ENCODE results near the gene LAMA2.

Gene LAMA2

GRCh38 chr6:129489215-129489765 is 606.4 kb downstream of the LAMA2 start:
- no peak for TF ChIP-seq CTCF (IDR thresholded peaks at IDR 0.05; ENCODE audit: extremely low read depth, missing control alignments)
- no peak for DNase-seq (ENCODE audit: low spot score)

- DNase-seq (ENCODE audit: low spot score), result peak; percentile 58
- TF ChIP-seq CTCF (IDR thresholded peaks at IDR 0.05; ENCODE audit: extremely low read depth, missing control alignments), result no peak
These were observed 607.8 kb downstream of the LAMA2 start for GRCh38 chr6:129490521-129491255.

GRCh38 chr6:129491436-129491835 is 608.5 kb downstream of the LAMA2 start:
- no peak for DNase-seq (ENCODE audit: low spot score)
- TF ChIP-seq CTCF (IDR thresholded peaks at IDR 0.05; ENCODE audit: extremely low read depth, missing control alignments), result no peak

GRCh38 chr6:129492260-129492659 is 609.3 kb downstream of the LAMA2 start:
- no peak for TF ChIP-seq CTCF (IDR thresholded peaks at IDR 0.05; ENCODE audit: extremely low read depth, missing control alignments)
- no peak for DNase-seq (ENCODE audit: low spot score)

- no peak for TF ChIP-seq CTCF (IDR thresholded peaks at IDR 0.05; ENCODE audit: extremely low read depth, missing control alignments)
- no peak for DNase-seq (ENCODE audit: low spot score)
These were observed 610.5 kb downstream of the LAMA2 start for GRCh38 chr6:129493354-129493902.

GRCh38 chr6:129494099-129494498 is 611.2 kb downstream of the LAMA2 start:
- no peak for DNase-seq (ENCODE audit: low spot score)
- TF ChIP-seq CTCF (IDR thresholded peaks at IDR 0.05; ENCODE audit: extremely low read depth, missing control alignments), result no peak

GRCh38 chr6:129494586-129494985 is 611.6 kb downstream of the LAMA2 start:
- no peak for DNase-seq (ENCODE audit: low spot score)
- TF ChIP-seq CTCF (IDR thresholded peaks at IDR 0.05; ENCODE audit: extremely low read depth, missing control alignments), result no peak
